DMS153 (cell line): Measurements from ENCODE around the gene DOCK1.

Experiments used
- DNase-seq: peaks from one replicate; lab custom pipeline; 2025; lab: John Stamatoyannopoulos, UW

Gene DOCK1

DNA sequence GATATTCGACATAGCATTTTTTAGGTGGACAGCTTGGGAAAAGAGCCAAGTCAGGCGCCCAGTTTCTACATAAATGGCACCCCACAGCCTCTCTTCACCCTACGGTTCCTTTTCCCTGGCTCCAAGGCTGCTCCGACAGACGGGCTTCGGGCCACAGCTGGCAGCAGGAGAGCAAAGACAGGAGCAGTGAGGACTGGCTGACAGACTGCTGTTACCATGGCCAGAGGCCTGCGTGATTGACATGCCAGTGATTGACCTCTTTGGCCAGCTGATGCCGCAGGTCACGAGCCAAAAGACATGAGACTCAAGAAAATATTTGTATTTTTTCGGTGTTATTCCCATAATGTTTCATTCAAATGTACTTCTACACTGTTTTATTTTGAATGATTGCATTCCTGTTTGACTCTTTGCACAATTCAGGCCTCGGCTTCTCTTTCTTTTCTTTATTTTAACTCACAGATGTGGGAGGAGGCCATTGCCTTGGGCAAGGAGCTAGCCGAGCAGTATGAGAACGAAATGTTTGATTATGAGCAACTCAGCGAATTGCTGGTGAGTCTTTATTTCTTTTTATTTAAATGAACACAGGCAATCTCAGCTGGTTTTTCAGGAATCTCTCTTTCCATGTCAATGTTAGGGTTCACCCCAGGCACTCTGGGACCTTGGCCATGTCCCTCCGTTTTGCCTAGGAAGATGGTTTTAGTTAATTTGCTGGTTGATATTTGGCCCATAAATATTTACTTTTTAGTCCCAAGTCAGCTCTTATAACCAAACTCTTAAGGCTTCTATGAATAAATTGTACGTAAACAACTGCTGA lies 497.6 kb downstream of the DOCK1 start:
- no peak for DNase-seq

DNA sequence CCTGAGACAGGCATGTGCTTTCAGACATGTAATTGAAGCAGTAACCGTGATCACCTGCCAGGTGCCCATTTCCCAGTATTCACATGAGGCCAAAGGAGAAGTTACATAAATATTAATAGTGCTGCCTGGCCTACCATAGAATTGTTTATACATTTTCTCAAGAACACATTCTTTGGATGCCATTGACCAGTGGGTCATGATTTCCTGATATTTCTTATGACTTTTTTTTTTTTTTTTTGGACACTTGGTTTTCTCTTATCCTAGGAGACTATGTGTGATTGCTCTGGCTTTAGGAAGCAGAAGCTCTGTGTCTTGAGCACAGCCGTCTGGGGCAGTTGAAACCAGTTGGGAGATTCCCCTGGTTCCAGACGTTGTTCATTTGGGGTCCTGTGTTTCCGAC lies 500.0 kb downstream of the DOCK1 start:
- no peak for DNase-seq

DNA sequence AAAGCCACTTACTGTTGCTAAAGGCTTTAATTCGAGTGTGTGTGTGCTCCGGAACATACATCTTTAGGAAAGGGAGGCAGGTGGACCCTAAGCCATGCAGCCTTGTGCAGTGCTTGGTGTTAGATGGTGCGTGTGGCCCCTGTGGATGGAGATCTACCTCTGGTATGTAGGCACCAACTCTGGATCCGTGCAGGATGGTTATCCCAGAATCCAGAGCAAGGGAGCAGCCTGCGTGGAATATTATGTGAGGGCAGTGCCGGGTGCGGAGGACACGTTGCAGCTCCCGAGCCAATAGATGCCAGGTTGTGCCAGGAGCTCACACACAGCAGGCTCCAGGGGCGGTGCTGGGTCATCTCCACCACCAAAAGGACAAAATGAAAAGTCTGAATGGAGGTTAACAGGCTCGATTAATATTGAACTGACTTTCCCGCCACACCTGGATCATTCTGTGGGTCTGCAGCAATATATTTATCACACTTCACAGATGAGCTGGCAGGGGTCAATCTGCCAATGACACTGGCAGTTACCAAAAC lies 500.9 kb downstream of the DOCK1 start:
- DNase-seq, result no peak

DNA sequence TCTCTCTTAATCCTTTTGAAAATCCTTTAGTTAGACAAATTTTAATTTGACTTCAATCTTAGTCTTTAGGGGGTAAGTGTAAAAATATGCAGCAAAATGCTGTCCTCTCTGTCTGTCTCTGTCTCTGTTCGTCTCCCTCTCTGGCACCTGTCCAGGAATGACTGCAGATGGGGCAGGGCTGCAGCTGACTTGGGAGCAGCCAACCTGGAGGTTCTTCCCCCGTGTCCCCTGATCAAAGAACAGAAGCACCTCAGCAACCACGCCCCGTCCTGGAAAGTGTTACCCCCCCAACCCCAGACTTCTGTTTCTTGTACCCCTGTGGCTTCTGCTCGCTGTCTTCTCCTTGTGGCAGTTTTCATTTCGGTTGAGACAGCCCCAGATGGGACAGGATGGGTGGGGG lies 502.3 kb downstream of the DOCK1 start:
- no peak for DNase-seq

DNA sequence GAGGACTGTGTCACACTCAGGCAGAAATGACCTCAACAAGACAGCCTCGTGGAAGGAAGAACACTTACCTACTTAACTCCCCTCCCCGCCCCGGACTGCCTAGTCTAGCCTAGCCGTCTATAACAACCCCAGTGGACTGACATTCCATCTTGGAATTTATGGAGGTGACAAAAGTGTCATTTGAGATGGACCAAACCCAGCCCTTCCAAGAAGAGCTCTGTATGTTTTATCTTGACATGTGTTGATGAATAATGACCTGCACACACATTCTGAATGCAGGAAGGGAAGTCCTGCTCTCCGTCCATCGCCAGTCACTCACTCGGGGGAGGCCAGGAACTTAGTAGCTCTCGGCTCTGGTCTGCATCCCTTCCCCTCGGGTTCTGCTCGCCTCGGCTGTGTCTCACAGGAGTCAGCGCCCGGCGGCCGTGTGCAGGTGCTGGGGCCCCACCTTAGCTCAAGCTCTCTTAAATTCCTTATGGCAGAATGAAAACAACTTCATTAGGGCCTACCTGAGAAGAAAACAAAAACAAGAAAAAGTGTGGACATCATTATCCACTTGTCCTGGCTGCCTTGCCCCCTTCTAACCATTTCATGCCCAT lies 503.0 kb downstream of the DOCK1 start:
- no peak for DNase-seq

DNA sequence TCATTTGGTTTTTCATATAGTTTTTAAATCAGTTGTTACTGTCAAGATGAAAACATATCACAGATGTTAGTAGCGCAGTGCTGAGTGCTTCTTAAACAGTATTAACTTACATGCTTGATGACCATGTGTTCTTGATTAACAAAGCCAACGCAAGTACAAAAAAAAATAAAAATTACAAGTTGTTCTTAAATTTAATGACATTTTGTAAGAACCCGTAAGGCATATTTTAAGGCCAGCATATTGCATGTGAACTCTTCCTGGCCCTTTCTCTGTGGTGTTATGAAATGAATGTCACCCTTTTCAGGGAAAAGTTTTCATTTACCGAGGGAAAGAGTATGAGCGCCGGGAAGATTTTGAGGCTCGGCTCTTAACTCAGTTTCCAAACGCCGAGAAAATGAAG lies 503.5 kb downstream of the DOCK1 start:
- no peak for DNase-seq

DNA sequence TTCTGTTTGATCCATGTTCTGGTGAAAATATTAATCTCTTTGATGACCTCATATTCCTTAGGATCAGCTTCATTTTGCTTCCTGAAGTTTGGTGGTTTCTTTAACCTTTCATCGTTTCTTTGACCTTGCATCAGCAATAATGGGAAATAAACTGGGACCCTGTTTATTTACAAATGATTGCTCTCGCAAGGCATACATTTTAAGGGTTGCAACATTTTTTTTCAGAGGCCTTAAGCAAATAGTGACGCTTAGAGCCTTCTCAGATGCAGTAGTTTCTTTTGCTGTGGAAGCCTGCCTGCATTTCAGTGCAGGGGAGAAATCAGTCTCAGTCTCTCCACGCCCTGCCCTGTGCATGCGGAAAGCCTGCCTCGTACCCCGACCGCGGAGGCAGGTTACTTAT lies 504.8 kb downstream of the DOCK1 start:
- DNase-seq, result no peak

DNA sequence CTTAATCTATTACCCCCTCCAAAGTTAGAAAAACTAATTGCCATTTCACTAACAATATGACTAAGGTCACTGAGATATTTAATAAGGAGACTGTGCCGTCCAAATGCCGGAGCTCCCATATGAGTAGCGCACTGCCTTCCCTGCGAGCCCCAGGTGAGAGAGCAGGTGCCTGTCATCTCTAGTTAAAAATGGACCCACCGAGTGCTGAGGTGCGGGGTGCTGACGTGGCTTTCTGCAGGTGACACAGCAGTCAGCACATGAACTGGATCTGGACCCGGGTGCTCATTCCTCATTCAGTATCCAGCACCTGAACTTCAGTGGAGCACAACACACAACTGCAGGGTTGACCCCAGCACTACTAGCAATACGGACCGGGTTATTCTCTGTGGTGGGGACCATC lies 505.8 kb downstream of the DOCK1 start:
- DNase-seq, result no peak

DNA sequence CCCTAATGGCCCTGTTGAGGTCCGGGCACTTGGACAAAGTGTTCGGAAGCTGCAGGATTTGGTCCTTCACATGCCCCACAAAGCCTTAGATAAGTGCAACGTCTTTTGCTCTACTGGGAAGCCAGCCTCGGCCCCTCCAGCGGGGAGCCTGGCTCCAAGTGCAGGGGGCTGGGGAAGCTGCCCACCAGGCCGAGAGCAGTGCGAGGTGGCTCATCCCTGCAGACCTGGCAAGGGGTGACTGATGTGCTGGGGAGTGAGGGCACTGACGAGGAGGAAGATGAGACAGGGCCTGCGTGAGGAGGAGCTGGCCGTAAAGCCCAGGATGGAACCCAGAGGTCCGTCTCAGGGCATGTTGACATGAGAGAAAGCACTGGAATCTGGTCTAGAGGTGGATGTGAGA lies 508.1 kb downstream of the DOCK1 start:
- no peak for DNase-seq

DNA sequence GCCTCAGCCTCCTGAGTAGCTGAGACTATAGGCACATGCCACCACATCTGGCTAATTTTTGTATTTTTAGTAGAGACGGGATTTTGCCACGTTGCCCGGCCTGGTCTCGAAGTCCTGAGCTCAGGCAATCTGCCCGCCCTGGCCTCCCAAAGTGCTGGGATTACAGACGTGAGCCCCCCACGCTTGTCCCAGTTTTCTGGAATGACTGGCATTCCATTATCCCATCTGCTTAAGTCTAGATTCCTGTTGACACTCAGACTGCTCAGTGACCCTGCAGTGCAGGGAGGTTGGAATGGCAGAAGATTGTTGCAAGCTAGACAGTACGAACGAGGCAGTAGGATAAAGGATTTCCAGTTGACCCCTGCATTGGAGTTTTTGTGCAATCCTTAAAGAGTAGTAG lies 508.8 kb downstream of the DOCK1 start:
- no peak for DNase-seq

DNA sequence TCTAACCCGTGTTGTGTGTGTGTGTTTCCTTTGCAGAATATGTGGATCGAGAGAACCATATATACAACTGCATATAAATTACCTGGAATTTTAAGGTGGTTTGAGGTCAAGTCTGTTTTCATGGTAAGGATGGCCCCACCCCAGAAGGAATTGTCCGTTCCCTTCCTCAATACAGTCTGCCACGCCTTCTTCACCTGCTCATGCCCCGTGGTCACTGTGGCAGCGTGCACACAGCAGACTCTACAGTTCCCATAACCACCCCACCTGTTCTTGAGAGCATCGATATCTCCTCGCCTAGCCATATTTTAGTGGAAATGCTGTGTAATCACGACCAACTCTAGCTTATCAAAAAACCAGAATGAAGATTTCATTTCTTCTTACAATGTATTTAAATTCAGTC lies 509.9 kb downstream of the DOCK1 start:
- no peak for DNase-seq

DNA sequence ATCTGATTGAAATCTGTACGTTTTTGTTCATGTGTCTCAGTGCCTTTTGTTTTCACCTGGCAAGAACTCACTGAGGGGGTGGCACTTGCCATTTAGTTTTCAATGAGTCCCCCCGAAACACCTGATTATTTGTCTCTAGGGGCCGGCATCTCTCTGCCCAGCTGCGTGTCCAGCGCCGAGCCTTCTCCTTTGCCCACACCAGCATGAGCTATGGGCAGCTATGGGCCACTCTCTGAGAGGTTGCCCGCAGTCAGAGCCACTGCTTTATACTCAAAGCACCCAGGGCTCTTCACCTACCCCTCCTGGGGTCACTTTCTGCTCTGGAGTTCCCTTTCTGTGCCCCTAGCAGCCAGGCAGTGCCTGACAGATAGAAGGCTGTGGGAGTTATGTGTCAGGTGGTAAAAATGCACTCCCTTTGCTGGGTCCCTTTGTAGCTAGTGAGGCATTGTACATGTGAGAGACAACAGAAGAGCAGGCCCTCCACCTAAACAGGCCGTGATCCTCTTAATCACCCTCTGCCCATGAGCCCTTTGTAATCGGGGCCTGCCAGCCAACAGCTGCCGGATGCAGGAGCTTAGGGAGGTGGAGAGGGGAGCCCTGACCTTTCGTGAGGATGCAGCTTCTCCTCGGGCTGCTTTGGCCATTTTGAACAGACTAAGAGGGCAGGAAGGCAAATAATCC lies 510.8 kb downstream of the DOCK1 start:
- DNase-seq, result no peak

DNA sequence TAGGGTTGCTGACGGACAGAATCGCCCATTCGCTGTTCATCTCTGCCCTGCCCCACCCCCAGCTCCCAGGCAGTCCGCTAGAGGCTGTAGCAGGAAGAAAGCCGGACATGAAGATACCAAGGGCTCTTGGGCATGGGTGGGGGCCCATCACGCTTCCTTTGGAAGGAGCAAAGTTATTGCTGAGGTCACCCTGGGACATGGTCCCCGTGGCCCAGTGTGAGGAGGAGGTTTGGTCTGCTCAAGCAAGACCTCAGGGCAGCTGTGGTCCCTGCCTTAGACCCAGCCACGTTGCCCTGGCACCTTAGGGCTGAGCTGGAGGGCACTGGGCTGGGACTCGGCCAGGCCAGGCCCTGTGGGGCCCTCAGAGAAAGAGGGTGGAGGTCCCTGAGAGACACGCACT lies 511.8 kb downstream of the DOCK1 start:
- DNase-seq, result no peak

DNA sequence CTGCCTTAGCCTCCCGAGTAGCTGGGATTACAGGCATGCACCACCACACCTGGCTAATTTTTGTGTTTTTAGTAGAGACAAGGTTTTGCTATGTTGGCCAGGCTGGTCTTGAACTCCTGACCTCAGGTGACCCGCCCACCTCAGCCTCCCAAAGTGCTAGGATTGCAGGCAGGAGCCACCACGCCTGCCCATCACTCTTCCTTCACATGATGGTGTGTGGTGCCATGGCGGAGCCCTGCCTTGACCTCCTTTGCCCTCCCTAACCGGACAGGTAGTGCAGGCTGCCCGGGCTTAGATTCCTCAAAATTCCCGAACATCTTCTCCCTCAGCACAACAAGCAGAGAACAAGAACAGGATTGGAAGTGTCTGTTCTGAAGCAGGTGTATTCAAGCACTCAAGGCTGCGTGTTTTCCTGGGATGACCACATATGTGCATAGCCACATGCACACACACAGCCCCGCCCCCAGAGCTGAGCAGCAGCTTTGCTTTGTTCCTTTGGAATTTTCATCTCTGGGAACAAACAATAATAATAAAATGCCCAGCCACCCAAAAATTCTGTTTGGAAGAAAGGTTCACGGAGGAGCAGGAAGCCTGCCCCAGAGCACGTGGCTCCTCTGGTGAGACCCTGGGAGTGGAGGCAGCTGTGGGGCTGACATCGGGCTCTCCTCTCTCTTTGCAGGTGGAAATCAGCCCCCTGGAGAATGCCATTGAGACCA lies 512.6 kb downstream of the DOCK1 start:
- no peak for DNase-seq

DNA sequence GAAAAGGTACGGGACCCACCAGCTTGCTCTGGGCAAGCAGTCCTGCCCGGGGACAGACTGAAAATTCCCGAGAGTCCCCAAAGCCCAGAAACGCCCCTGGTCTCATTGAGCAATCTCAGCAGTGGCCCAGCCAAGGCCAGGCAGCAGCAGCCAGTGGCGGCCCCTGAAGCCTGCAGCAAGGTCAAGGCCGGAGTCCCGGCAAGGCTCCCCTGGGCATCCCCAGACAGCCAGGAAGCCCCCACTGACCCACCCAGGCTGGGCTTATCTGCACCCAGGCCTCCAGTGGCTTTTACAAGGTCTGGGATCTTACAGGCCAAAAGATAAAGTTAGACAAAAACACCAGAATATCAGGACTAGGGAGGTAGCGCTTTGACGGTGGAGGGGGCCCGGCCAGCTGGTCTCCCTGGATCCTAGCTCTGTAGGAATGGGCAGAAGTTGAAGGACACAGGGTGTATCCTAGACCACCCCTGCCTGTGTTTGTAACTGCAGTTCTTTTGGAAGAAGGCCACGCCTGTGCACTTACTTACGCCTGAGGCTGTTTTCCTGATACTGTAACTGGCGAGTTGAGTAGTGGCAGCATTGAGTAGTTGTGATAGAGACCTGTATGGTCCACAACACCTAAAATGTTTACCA lies 513.4 kb downstream of the DOCK1 start:
- DNase-seq, result no peak

DNA sequence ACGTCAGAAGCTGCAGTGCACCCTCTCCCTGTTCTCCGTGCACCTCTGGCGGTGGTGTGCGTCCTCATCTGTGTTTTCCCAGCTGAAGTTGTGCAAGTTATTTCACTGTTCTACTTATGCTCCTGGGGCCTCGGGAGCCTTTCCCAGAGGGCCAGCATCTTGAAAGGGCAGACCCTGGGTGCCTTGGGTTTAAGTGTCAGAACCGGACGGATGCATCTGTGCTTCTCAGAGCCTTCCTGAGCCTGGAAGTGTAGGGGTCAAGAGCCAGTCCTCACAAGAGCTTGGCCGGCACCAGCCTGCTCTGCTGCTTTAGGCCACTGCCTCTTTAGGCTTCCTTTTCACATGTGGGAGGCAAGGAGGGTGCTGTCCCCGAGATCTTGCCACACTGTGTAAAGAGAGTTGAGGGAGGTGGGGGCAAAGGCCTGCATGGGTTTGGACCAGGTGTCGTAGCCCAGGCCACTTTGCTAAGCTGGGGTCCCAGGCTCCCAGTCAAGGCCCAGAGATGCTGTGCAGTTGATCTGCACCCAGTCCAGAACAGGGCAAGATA lies 515.0 kb downstream of the DOCK1 start:
- DNase-seq, result no peak

DNA sequence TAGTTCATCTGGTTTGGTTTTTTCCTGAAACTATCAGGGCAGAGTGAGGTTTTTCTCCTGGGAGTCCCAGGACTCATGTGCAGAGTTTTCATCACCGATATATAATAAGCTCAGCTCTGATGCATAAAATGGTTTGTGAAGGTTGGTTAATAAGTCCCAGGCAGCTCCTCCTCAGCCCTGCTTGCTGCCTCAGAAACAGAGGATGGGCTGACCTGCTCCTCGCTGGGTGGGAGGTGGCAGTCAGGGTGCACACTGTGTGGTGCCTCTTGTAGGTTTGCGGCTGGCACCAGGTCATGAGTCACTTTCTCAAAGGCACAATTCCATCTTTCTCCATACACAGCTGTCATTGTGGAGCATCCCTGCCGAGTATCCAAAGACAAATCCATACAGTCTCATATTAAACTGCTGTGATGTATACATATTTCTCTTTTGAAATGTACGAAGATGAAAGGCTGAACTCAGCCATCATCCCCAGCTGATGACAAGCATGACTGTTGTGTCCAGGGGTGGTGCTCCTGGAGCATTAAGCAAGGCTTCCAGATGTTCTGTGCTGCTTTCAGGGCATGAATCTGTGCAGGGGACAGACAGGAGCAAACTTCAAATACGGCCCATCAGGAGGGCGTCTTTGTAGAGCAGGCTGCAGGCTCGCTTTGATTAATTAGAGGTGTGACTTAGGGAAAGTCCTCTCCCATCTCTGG lies 518.1 kb downstream of the DOCK1 start:
- no peak for DNase-seq

DNA sequence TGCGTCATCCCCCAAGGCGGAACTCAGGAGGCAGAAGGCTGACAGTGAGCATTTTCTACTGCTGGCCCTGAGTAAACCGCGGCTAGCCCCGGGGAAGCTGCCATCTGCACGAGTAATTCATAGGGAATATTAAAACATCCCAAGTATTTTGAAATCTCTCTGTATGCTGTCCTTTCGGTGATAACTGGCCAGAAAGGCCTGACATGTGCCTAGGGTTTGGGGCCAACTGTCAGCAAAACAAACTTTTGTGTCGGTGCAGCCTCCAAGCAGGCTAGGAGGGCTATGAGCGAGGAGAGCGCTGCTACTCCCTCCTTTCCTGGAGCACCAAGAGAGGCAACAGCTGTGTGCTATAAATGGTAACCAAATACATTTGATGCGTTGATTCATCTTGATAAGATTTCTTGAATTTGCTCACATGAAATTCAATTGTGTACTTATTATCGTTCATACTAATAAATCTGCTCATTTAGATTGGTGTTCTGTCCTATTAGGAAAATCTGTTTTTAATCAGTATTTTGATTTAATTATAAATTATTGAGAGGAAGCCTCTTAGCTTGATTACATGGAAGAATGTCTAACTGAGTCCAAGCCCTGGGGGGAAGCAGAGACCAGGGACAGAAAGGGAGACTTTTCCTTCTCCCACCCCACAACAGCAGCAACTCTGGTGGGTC lies 519.5 kb downstream of the DOCK1 start:
- DNase-seq, result no peak

DNA sequence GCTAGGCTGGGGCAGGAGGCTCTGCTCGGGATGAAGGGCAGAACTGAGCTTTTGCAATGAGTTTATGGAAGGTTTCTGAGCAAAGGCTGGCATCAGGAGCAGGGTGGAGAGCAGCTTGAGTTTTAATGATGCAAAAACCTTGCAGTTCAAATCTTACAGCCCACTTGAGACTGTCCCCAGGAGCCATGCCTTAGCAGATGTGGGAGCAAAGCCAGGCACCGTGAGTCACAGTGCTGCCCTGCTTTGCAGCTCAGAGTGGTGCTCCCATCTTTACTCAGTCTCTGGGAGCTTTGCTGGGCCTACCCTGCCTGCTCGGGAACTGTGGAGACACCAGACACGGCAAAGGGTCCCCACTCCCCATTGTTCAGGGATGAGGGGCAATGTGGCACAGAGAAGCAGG lies 521.5 kb downstream of the DOCK1 start:
- DNase-seq, result no peak

DNA sequence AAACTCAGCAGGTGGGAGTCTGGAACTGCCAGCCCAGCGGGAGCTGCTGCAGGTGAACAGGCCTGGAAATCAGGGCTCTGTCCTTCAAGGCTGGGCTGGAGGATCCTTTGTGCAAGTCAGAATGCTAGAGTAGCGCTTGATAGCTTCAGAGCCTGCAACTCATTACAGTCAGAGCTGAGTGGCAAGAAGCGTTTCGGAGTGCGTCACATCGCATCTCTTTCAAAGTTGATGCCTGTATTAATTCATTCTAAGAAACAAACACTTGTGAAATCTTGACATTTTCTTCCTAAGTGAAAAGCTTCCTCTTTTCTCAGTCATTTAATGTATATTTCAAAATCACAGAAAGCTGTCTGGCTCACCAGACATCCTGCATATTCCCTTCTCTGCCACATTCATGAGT lies 522.7 kb downstream of the DOCK1 start:
- DNase-seq, result no peak
